AG09319 (cell line): ENCODE data around the gene CEP170B.
A peak's percentile ranks its signal among the peaks of the same experiment; 100 is the strongest.

ENCODE experiments used
- DNase-seq: peaks from one replicate; pipeline ENCODE4 v3.0.0-alpha.2; 2010; ENCODE audit warnings: low read depth; ENCODE audit errors: extremely low read depth
- TF ChIP-seq, protein P1 (sequence below): IDR thresholded peaks from 2 replicates; pipeline ENCODE4 v1.5.1; 2011; ENCODE audit warnings: low read depth, mild to moderate bottlenecking, inconsistent platforms, low read length, moderate library complexity

The CEP170B gene

DNA sequence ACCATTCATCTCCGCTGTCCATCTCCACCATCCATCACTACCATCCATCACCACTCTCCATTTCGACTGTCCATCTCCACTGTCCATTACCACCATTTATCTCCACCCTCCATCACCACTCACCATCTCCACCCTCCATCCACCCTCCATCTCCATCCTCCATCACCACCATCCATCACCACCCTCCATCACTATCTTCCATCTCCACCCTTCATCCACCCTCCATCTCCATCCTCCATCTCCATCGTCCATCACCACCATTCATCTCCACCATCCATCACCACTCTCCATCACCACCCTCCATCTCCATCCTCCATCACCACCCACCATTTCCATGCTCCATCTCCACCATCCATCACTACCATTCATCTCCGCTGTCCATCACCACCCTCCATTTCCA is 5.2 kb upstream of the CEP170B start:
- TF ChIP-seq, protein P1, sequence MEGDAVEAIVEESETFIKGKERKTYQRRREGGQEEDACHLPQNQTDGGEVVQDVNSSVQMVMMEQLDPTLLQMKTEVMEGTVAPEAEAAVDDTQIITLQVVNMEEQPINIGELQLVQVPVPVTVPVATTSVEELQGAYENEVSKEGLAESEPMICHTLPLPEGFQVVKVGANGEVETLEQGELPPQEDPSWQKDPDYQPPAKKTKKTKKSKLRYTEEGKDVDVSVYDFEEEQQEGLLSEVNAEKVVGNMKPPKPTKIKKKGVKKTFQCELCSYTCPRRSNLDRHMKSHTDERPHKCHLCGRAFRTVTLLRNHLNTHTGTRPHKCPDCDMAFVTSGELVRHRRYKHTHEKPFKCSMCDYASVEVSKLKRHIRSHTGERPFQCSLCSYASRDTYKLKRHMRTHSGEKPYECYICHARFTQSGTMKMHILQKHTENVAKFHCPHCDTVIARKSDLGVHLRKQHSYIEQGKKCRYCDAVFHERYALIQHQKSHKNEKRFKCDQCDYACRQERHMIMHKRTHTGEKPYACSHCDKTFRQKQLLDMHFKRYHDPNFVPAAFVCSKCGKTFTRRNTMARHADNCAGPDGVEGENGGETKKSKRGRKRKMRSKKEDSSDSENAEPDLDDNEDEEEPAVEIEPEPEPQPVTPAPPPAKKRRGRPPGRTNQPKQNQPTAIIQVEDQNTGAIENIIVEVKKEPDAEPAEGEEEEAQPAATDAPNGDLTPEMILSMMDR, result no peak
- DNase-seq, result no peak

DNA sequence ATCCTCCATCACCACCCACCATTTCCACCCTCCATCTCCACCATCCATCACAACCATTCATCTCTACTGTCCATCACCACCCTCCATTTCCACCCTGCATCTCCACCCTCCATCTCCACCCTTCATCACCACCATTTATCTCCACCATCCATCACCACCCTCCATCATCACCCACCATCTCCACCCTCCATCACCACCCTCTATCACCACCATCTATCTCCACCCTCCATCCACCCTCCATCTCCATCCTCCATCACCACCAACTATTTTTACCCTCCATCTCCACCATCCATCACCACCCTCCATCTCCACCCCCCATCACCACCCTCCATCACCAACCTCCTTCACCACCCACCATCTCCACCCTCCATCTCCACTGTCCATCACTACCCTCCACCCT is 4.7 kb upstream of the CEP170B start:
- TF ChIP-seq, protein P1, result no peak
- DNase-seq, result no peak

DNA sequence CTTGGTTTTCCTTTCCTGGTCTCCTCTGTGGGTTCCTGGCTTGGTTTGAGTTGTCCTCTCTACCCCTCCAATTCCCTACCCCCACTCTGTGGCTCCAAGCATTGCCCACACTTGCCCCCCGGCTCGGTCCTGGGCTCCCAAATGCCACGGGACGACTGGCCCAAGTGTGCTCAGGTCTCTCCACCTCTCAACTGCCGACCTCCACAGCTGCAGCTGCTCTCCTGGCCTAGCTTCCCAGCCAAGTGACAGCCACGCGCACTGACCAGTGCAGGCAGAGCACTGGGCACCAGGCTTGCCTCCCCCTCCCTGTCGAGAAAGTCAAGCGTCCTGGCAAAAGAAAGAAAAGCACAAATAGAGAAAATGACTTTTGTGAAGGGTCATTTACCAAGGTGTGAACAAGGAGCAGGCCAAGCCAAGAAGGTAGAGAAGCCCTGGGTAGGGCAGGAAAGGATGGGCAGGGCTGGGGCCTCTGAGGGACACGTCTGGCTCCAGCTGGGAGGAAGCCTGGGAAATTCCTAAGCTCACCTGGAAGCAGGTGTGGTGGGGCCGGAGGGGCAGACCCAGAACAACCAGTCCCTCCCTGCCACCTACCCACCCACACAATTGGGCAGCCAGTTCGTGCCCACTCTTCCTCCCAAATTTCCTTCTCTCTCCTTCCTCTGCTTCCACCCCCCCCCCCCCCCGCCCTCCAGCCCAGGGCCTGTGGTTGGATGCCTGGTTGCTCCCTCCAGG is 1.8 kb upstream of the CEP170B start:
- DNase-seq, result no peak
- TF ChIP-seq, protein P1, result no peak

DNA sequence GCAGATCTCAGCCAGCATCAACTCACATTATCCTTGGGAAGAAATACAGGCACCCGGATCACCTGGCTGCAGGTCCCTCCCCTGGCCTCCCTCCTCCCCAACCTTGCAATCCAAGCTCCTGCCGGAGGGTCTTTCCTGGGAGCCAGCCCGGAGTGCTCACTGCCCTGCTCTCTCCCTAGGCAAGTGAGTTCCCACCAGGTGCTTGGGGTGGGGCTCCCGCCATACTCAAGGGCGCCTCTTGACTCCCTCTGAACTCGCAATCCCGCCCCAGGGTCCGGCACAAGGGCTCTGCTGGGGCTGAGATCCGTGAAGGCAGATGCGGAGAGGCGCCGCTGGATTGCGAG is 1.2 kb upstream of the CEP170B start:
- TF ChIP-seq, protein P1, result no peak
- no peak for DNase-seq

DNA sequence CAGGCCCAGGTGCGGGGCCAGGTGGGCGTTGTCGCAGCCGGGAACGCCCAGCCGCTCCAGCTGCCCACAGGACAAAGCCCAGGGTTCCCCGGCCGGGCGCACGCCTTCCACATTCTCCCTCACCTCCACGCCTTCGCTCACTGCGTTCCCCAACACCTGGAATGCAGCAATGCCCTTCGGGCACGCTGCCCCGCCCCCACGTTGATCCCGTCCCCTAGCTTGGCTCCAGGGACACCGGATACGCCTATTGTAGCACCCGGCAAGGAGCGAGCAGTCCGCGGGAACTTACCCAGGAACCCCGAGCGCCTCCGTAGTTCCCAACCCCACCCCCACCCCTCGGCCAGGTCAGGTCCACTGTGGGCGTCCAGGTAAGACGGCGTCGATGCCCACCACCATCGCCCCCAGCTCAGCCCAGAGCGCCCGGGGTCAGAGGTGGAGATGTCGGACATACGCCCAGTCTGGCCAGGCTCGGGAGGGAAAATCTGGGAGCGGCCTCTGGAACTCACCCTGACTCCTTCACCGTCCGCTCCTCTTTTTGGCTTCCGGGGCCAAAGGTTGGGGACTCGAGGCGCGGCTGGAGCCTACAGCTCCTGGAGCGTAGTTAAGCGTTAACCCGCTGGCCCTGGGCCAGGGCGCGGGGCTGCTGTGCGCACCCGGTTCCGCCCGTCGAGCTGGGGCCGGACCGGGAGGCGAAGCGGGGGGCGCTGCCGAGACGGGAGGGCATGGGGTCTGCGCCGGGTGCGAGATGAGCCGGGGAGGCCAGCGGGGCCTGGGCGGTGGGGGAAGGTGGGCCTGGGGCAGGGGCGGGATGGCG is 594 bp upstream of the CEP170B start:
- DNase-seq, result no peak
- TF ChIP-seq, protein P1, result no peak

DNA sequence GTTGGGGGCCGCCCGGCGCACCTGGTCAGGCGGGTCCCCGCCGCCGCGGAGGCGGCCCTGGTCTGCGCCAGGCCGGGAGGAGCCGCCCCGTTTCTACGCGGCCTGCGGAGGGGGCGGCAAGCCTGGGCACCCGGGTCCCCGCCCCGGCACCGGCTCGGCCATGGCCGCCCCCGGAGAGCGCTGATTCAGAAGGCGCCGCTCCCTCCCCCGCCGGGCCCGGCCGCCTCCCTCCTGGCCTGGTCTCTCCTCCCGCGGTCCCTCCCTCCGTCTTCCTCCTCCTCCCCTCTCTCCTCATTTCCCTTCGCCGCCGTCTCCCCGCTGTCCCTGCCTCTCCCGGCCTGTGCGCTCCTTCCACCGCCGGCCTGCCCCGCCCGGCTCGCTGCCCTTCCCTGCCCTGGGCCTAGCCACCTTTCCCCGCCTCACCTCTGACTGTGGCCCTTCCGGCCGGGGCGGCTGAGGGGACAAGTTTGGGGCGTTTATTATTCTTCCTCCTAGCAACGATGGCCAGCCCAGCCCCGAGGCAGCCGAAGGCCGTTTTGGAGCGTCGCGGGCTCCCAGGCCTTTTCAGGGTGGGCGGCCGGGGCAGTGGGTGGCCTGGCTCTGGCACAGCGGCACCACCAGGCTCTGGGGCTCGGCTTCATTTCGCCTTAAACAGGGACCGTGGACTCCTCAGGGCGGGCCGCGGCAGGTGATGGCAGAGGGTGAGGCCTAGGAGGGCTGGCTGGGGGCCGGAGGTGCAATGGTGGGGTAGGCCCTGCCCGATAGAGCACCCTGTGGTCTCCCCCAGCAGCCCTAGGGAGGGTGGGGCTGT is 768 bp downstream of the CEP170B start:
- TF ChIP-seq, protein P1, result no peak
- DNase-seq, result peak; percentile 24
